Measurements from ENCODE around the gene SORCS2. TPM values are rescaled to one million over a fixed set of nuclear protein-coding genes. Genes with fewer than 3 reads are reported as not detected.

The SORCS2 gene
- total and polyA plus RNA-seq, 2 of the 8 experiments (the other 6 are each of a cell fraction or from before 2014, with no cell fraction given) = 0.36 to 1.8 TPM

DNA sequence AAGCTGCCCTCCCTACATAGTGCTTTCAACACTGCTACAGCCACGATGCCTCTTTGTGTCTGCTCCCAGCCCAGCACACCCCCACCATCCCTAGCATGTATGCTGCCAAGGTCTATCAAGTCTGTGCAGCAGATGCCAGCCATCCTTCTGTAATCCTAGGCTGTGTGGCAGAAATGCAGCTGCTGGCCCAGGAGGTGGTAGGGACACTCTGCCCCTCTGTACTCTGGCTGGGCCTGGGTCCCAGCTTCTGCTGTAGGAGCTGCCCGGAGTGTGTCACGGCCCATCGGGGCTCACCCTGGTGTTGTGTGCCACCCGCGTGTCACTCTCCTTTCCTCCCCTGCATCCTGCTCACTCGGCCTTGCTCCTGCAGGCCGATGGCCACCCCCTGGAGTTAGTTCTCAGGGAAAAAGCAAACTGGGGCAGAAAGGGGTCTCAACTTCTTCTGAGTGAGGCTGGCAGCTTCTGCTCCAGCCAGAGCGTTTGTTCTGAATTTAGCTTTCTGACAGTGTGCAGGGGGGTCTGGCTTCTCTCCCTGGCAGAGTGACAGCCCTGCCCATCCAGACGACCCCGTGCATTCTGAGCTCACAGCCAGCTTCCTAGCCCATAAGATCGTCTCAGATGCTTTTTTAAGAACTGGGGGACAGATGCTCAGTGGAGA is 219.7 kb downstream of the SORCS2 start (continued):
- TF ChIP-seq ATF3 (IDR thresholded peaks at IDR 0.05; ENCODE audit: insufficient read depth, low read depth, low read length) (no peak), TCF12 (IDR thresholded peaks at IDR 0.05; ENCODE audit: low read depth, low read length) (no peak), SP1 (IDR thresholded peaks at IDR 0.05; ENCODE audit: low read depth, low read length) (no peak), CTBP2 (IDR thresholded peaks at IDR 0.05; ENCODE audit: borderline replicate concordance, insufficient read depth, insufficient read length, low read length) (no peak), SP4 (IDR thresholded peaks at IDR 0.05; ENCODE audit: low read length) (no peak), KDM1A (IDR thresholded peaks at IDR 0.05; ENCODE audit: borderline replicate concordance, low read length) (no peak)
